Fibroblast of lung (primary cell): ENCODE data around the gene AFAP1.

Experiments
- EZH2 ChIP-seq: IDR thresholded peaks from 2 replicates; pipeline ENCODE4 v1.5.1; 2012; ENCODE audit warnings: low read length, control low read depth, mild to moderate bottlenecking; ENCODE audit errors: missing control alignments
- TF ChIP-seq, protein P1 (sequence below), 2 donors: IDR thresholded peaks in 1 of 2; conservative IDR thresholded peaks in 1 of 2; 1 replicate in 1 of 2; 2 replicates in 1 of 2; pipeline ENCODE4 v1.5.1; 2011 to 2012; ENCODE audit warnings: low read length in 2 of 2, control low read depth in 1 of 2, inconsistent platforms in 1 of 2, low read depth in 1 of 2, mild to moderate bottlenecking in 1 of 2

DNA sequence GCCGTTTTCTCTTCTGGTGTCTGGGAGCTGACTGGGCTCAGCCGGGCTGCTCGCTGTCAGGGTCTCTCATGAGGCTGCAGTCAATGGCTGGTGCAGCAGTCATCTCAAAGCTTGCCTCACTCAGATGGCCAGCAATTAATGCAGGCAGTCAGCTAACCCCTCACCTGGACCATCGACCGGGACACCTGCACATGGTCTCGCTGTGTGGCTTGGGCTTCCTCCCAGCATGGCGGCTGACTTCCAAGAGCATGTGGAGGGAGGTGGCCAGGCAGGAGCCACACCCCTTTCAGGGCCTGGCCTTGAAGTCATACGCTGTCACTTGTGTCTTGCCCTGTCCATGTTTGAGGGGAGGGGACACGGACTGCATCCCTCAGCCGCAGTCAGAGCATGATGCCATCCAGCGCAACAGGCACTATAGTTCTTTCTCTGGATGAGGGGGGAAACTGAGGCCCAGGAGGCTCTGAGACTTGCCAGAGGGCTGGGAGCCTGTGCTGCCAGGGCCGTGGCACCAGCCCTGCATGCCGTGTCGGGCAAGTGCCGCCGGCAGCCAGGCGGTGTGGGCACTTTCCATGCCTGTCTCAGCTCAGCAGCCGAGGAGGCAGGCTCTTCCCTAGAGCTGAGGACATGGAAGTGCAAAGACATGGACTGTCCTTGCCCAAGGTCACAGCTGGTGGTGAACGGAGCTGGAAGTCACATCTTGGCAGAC lies 201.8 kb downstream of the AFAP1 start:
- TF ChIP-seq, protein P1, sequence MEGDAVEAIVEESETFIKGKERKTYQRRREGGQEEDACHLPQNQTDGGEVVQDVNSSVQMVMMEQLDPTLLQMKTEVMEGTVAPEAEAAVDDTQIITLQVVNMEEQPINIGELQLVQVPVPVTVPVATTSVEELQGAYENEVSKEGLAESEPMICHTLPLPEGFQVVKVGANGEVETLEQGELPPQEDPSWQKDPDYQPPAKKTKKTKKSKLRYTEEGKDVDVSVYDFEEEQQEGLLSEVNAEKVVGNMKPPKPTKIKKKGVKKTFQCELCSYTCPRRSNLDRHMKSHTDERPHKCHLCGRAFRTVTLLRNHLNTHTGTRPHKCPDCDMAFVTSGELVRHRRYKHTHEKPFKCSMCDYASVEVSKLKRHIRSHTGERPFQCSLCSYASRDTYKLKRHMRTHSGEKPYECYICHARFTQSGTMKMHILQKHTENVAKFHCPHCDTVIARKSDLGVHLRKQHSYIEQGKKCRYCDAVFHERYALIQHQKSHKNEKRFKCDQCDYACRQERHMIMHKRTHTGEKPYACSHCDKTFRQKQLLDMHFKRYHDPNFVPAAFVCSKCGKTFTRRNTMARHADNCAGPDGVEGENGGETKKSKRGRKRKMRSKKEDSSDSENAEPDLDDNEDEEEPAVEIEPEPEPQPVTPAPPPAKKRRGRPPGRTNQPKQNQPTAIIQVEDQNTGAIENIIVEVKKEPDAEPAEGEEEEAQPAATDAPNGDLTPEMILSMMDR (conservative IDR thresholded peaks at IDR 0.05 in 1 of 2, IDR thresholded peaks at IDR 0.05 in 1 of 2; ENCODE audit: low read depth in 1 of 2, low read length in 2 of 2) = no peak
- TF ChIP-seq EZH2 = no peak
